GF-D8 (cell line): Measurements from ENCODE around the gene YPEL3.
A peak's percentile ranks its signal among the peaks of the same experiment; 100 is the strongest.
"Not testable (repeated sequence)": the region's sequence is repeated elsewhere in the genome, so short reads cannot be mapped to it uniquely, and the experiment has no call there.

Experiments
- DNase-seq: peaks from one replicate; lab custom pipeline; 2025; lab: John Stamatoyannopoulos, UW

Gene YPEL3, protein sequence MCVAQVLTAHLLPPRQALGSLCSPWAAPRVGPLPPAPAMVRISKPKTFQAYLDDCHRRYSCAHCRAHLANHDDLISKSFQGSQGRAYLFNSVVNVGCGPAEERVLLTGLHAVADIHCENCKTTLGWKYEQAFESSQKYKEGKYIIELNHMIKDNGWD

DNA sequence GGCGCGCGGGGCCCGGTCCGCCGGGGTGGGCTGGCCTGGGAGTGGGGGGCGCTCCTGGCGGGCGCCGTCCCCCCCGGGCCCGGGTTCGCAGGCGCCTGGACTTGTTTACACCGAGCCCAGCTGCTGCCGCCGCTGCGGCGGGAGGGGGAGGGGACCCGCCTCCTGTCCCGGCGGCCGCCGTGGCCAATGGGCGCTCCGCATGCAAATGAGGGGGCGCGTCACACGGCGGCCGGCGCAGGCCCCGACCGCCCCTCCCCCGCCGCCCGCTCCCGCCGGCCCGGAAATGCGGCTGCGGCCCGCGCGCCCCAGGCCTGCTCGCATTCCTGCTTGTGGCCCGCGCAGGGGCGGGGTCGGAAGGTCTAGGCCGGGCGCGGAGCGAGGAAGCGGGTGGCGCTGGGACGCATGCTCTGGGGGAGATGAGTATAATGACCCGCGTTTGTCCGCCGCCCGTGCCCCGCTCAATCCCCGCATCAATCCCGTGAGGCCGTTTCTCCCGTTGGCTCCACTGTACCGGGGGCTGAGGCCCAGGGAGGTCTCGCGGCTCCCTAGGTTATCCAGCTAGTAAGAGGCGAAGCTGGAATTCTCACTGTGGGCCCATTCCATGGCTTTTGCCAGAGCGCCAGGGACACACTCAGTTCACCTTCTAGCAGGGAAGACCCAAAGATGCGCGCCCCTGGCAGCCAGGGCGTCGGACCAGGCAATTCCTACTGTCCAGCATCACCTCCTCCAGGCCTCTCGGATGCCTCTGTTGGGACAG, at the start of gene YPEL3:
Gene YPEL3, minus strand, starts transcription at position 109 of the 757 bp plus-strand sequence. CDS start 731 bp downstream, outside the sequence.
- DNase-seq: no peak

DNA sequence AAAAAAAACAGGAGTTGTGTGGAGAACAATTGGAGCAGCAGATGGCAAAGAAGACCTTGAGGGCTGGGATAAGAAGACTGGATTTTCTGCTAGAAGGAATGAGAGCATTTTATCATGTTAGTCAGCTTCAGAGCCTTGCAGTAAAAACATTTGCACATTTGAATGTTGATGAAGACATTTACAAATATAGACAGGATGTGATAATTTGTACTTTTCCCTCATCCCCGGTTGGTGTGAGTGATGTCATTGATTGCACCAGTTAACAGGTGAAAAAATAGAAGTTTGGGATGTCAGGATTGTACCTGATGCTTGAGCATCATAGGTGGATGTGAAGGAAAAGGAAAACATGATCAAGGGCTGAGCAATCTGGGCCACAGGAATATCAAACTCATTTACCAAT, 49.6 kb upstream of the YPEL3 start:
- DNase-seq: no peak

DNA sequence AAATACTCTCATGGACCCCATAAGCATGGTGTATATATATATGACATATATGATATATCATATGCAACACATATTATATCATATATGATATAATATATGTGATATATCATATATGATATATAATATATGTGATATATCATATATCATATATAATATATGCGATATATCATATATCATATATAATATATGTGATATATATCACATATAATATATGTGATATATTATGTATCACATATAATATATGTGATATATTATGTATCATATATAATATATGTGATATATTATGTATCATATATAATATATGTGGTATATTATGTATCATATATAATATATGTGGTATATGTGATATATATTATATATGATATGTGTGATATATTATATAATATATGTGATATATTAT, 48.9 kb upstream of the YPEL3 start:
- DNase-seq: no peak

DNA sequence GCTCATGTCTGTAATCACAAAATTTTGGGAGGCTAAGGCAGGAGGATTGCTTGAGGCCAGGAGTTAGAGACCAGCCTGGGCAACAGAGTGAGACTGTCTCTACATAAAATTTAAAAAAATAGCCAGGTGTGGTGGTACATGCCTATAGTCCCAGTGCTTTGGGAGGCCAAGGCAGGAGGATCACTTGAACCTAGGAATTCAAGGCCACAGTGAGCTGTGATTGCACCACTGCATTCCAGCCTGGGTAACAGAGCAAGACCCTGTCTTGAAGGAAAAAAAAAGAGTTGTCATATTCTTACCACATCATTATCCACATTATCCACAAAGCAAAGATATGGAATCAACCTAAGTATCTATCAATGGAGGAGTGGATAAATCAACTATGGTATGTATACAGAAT, 48.0 kb upstream of the YPEL3 start:
- DNase-seq: no peak

DNA sequence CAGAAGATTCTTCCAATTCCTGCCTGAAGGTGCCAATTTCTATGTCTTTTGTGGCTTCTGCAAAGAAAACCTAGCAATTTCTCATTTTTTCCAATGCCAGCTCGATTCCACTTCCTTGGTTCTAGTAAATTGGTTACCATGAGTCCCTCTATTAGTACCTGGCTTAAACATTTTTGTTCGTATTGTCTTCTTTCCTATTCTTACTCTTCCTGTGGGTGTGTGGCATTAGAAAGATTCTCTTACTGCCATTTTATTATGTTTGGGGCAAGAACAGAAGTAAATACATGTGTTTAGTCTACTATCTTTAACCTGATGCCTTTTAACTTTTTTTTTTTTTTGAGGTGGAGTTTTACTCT, 47.3 kb upstream of the YPEL3 start:
- DNase-seq: no peak

DNA sequence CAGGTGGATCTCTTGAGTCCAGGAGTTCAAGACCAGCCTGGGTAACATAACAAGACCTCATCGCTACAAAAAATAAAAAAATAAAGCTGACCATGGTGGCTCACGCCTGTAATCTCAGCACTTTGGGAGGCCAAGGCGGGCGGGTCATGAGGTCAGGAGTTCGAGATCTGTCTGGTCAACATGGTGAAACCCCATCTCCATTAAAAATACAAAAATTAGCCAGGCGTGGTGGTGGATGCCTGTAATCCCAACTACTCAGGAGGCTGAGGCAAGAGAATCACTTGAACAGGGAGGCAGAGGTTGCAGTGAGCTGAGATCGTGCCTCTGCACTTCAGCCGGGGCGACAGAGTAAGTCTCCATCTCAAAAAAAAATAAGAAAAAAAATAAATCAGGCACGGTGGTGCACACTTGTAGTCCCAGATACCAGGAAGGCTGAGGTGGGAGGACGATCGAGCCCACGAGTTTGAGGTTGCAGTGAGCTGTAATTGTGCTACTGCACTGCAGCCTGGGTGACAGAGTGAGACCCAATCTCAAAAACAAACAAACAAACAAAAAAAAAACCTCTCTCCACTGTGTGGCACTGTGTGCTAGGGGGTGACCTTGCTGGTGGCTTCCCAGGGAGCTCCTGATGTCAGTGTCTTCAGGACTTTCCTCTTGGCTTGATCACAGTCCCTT, 46.8 kb upstream of the YPEL3 start:
- DNase-seq: peak; percentile 18

DNA sequence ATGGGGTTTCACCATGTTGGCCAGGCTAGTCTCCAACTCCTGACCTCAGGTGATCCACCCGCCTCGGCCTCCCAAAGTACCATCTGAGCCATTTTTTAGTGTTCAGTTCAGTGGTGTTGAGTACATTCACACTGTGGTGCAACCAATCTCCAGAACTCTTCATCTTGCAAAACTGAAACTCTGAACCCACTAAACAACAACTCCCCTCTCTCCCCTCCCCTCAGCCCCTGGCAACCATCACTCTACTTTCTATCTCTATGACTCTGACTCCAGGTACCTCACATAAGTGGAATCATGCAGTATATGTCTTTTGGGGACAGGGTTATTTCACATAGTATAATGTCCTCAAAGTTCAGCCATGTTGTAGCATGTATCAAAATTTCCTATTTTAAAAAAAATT, 45.7 kb upstream of the YPEL3 start:
- no peak for DNase-seq

DNA sequence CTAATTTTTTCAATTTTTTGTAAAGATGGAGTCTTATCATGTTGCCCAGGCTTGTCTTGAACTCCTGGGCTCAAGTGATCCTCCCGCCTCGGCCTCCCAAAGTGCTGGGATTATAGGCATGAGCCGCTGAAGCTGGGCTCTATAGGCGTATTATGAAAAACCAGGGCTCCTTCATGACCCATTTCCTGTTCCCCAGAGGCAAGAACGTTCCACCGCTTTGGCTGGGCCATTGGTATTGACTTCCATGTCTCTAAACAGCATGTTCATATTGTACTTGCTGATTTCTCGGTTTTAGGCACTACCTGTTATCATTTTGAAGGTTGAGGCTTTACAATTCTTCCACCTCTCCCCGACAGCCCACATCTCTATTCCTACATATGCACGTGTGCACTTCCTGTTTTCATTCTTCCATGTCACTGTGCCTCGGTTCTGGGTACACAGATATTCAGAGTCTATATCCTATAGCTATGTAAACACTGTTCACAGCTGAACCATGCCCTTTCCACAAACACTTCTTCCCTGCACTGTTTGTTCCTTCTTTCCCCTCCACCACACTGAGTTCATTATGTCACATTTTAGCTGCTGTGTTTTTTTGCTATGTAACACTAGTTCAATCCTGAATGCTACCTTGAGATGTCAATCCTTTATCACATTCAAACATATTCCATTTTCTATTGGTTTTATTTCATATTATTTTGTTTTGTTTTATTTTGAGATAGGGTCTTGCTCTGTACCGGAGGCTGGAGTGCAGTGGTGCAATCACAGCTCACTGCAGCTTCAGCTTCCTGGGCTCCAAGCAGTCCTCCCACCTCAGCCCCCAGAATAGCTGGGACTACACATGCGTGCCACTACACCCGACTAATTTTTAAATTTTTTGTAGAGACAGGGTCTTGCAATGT, 43.8 kb upstream of the YPEL3 start:
- DNase-seq: no peak

DNA sequence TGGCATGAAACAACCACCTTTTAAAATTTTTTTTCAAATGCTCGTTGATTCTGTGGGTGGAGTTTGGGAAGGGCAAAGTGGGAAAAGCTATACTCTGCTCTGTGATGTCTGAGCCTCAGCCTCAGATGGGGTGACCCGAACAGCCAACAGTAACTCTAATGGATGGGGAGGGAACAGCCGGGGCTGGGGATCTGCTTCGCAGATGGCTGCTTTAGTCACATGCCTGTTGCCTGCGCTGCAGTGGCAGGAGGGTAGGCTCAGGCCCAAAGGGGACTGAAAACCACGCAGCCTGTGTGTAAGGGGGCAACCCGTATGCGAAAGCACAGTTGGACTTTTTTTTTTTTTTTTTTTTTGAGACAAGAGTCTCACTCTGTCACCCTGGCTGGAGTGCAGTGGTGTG, 41.9 kb upstream of the YPEL3 start:
- DNase-seq: no peak

DNA sequence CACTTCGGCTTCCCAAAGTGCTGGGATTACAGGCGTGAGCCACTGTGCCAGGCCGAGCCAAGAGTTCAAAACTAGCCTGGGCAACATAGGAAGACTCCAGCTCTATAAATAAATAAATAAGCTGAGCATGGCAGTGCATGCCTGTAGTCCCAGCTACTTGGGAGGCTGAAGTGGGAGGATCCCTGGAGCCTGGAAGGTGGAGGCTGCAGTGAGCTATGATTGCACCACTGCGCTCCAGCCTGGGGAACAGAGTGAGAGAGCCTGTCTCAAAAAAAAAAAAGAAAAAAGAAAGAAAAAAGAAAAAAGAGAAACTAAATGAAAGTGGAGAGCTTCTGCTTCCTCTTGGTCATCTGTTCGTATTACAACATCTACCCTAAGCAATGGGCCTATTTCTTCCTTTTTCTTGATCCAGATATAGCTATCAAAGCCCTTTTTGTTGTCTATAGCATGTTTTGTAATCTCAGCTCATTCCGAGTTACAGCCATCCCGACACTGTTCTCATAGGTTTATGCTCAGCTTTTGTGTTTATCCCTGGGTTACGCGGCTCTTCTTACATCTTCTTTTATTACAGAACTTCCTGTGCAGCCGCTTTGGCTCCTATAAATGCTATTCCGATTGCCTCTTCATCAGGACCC, 41.1 kb upstream of the YPEL3 start:
- peak; percentile 26 for DNase-seq

DNA sequence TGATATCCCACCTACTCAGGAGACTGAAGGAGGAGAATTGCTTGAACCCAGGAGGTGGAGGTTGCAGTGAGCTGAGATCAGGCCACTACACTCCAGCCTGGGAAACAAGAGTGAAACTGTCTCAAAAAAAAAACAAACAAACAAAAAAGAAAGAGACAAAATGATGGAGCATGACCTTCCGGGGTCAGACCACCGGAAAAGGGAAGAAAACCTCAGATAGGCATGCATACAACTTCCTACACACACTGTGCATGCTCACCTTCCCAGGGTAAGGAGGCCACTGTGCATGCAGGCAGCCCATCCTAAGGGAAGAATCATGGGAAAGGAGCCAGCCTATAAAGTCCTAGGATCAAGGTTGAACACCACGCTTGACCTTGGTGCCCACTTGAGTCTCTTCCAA, 36.6 kb upstream of the YPEL3 start:
- DNase-seq: no peak

DNA sequence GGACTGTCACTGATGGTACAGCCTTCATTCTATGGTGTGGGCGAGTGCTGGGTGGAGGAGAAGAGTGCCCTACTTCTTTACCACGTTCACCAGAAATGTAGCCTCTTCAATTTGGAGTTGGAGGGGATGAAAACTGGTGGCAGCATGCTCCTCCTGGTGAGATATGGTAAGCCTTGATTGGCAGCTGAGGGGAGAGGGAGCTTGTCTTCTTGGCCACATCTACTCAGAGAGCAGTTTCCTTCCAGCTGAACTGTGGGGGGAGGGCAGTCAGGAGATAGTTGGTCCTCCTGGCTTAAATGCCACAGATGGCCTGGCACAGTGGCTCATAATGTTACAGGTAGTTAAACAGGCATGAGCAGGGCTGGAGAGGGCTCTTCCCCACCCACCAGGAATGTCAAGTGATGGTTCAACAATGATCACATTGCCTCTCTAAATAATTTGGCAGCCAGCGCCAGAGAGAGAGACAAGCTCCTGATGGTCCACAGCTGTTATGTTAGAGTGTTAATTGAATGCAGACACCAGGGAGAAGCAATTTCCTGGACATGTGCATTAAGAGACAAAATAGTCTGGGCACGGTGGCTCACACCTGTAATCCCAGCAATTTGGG, 36.0 kb upstream of the YPEL3 start:
- no peak for DNase-seq

DNA sequence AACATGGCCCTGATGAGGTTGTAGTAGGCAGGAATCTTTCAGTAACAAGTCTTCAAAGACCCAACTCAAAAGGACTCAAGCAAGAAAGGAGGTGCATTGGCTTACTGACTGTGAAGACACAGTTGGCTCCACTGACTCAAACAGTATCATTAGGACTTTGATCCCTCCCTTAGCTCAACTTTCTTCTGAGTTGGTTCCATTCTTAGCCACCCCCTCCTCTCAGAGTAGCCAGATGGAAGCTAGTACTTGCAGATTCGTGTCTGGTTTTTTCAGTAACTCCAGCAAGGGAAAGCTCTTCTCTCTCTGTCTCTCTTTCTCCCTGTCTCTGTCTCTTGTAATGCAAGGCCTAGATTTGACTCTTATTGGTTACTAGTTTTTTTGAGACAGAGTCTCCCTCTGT, 32.0 kb upstream of the YPEL3 start:
- DNase-seq: no peak

DNA sequence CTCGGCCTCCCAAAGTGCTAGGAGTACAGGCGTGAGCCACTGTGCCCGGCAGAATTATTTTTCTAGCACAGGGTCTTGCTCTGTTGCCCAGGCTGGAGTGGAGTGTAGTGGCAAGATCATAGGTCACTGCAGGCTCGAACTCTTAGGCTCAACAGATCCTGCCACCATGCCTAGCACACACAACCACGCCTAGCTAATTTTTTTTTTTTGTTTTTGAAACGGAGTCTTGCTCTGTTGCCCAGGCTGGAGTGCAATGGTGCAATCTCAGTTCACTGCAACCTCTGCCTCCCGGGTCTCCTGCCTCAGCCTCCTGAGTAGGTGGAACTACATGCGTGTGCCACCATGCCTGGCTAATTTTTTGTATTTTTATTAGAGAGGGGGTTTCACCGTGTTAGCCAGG, 29.7 kb upstream of the YPEL3 start:
- DNase-seq: not testable (repeated sequence)

DNA sequence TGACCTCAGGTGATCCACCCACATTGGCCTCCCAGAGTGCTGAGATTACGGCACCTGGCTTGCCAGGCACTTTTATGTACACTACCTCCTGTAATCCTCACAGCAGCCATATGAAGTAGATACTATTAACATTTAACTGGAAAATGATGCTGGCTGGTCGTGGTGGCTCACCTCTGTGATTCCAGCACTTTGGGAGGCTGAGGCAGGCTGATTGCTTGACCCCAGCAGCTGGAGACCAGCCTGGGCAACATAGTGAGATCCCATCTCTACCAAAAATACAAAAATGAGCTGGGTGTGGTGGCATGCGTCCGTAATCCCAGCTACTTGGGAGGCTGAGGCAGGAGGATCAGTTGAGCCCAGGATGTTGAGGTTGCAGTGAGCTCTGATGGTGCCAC, 29.0 kb upstream of the YPEL3 start:
- DNase-seq: no peak

DNA sequence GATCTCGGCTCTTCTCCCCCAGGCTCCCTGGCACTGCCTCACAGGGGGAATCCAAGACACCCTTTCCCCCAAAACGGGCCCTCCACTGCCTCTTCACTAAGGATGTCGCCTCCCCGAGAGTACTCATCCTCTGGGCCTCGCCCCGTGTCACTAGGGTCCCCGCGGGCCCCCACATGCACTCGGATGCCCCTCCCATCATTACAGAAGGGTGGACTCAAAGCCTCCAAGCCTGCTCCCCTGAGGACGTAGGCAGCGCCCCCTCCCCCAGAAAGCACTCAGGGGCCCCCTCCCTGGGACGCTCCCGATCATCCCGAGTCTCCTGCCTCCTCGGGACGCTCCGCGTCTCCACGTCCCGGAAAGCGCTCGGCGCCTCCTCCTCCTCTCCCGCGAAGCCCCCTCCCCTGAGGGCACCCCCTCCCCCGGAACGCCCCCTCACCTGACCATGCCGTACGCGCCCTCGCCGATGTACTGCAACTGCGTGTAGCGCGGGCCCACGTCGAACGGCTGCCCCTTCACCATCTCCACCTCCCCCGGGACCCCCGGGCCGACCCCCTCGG, 26.7 kb upstream of the YPEL3 start:
- no peak for DNase-seq

DNA sequence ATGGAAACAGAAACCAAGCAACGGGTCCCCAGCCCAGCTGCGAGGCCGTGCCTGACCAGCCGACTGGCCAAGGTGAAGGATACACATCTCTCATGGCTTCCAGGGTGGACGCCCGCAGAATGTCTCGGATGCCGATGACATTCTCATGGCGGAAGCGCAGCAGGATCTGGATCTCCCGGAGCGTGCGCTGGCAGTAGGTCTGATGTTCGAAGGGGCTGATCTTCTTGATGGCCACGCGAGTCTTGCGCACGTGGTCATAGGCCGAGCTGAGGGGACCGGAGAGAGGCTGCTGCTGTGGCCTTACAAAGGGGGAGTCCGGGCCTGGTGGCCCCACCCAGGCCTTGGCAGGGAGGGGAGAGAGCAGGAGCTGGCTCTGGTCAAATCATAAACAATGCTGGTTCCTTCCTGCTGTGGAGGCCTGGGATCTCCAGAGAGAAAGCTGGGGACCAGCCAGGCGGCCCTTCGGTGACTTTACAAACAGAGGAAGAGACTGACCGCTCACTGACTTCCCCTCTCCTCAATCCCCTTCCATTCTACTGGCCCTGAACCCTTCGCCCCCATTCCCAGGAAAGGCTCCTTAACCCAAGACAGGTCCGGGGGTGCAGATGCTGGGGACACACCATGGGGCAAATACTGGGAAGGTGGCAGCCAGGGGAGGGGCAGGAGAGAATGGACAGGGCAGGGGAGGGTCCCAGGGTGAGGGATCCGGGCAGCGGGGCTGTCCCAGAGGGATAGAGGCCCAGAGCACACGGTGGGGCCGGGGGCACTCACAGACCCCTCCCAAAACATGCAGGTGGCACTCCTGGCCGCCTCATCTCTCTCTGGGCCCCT, 25.9 kb upstream of the YPEL3 start:
- no peak for DNase-seq

DNA sequence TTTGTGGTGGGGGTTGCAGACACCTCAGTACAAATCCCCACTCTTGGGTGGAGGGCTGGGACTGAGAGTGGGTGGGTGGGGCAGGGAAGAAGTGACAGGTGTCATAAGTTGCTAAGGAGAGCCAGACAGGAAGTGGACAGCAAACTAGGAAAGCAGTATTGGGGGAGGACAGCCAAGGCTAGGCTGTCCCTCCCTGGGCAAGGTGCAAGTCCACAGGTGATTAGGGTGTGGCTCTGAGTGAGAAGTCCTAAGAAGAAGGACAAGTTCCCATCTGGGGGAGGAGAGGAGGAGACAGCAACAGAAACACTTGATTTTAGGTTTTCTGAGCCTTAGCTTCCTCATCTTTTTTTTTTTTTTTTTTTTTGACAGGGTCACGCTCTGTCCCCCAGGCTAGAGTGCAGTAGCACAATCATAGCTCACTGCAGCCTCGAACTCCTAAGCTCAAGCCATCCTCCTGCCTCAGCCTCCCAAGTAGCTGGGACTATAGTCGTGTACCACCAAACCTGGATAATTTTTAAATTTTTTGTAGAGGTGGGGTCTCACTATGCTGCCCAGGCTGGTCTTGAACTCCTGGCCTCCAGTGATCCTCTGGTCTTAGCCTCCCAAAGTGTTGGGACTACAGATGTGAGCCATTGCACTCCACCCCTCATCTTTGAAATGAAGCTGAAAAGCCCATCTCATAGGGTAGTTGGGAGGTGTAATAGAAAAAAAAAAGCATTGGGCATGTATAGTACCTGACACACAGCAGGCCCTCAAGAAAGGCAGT, 24.5 kb upstream of the YPEL3 start:
- no peak for DNase-seq

DNA sequence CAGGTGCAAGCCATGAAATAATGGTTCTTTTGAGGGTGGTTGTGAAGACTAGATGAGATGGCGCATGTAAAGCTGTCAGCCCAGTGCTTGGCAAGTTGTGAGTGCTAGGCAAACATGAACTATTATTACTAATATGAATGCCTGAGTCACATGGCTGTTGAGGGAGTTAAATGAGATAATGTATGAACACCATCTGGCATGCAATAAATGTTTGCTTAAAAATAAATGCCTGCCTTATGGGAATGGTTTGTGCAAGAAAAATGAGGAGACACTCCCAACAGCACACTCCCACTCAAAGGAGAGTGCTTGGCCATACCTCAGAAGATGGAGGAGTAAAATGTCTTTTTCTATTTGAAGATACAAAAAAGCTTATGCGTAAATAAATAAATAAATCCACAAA, 23.4 kb upstream of the YPEL3 start:
- DNase-seq: no peak

DNA sequence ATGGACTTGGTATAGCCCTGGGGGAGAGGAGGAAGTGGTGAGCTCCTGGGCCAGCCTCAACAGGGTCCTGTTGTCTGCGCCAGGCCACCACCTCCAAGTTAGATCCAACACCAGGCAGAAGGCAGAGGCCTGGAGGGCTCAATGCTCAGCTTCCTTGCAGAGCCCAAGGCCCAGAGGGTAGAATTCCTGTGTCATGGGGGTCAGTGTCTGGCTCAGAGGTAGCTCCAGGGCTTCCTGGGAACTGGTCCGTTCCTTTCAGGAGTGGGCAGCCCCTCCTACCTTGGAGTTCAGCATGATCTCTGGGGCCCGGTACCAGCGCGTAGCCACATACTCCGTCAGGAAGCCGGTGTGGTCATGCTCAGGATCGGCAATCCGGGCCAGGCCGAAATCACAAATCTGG, 21.8 kb upstream of the YPEL3 start:
- no peak for DNase-seq
